Psoas muscle (tissue), 8 donors: Measurements from ENCODE around the gene SLC39A1. TPM values are rescaled to one million over a fixed set of nuclear protein-coding genes. Genes with fewer than 3 reads are reported as not detected.

Experiments used
- ATAC-seq, 4 donors: fragments of 200-7000 bp; cut with Tn5 transposase; one replicate each; pipeline ENCODE4 v1.9.1; 2020; ENCODE audit warnings: moderate library complexity in 3 of 4, mild to moderate bottlenecking in 2 of 4
- DNase-seq, 2 donors: peaks; one replicate each; pipeline ENCODE4 v3.0.0-alpha.2; 2020
- H3K27ac ChIP-seq: fragments of 200-600 bp; one replicate; pipeline ENCODE4 v1.8.0; 2022
- H3K27me3 ChIP-seq, 3 donors: fragments of 200-600 bp in 1 of 3; one replicate each; pipeline versions ENCODE4 v1.6.1 to v1.8.0; 2013 to 2022; ENCODE audit warnings: low read length in 2 of 3, mild to moderate bottlenecking in 2 of 3, moderate library complexity in 1 of 3; ENCODE audit not compliant: insufficient read depth in 3 of 3
- H3K36me3 ChIP-seq, 2 donors: fragments of 200-600 bp in 1 of 2; one replicate each; pipeline versions ENCODE4 v1.6.1 to v1.8.0; 2013 to 2022; ENCODE audit warnings: low read depth in 1 of 2, mild to moderate bottlenecking in 1 of 2, moderate library complexity in 1 of 2; ENCODE audit not compliant: insufficient read depth in 1 of 2
- H3K4me1 ChIP-seq: fragments of 200-600 bp; one replicate; pipeline ENCODE4 v1.8.0; 2022
- H3K4me3 ChIP-seq: fragments of 200-600 bp; one replicate; pipeline ENCODE4 v1.8.0; 2022; ENCODE audit warnings: mild to moderate bottlenecking
- H3K9me3 ChIP-seq: fragments of 200-600 bp; one replicate; pipeline ENCODE4 v1.8.0; 2022
- CTCF ChIP-seq: fragments of 200-600 bp; IDR thresholded peaks from one replicate; pipeline ENCODE4 v1.8.0; 2022; ENCODE audit warnings: antibody characterized with exemption
- WGBS, 3 donors: extraction: QIAGEN DNeasy Blood & Tissue Kit; methylation state at CpG; one replicate each; pipeline versions ENCODE4 v1.1.6 to v1.1.7; 2013; 5-methylcytosine and 5-hydroxymethylcytosine counted together
- intact Hi-C, 2 donors: fragments of 100-400 bp; cut with DNase I; formaldehyde crosslinking; loops; one replicate each; pipeline versions ENCODE4 v1.11.0 to v1.14.2; 2022
- polyA plus RNA-seq, 3 donors: library from polyadenylated mRNA; stranded (reverse); fragments of 200-250 nt; gene quantifications; one replicate each; pipeline ENCODE4 v1.2.3, GENCODE V29; 2013
- total RNA-seq, 4 donors: library from RNA; stranded (reverse); fragmentation: NEBNext Ultra II Directional in 2 of 4; extraction: Animal tissue kit (Norgen Biotek cat#: 25700) in 2 of 4; gene quantifications; one replicate each; pipeline versions ENCODE4 v1.2.1 to v1.2.4, GENCODE V29; 2021 to 2023
- donor health status: healthy with polysubstance abuse.
- donor health status: DM: no; HTN: no; CAD: no; lungs with moderate emphysema.
- donor health status: Bipolar disorder and iron deficiency.
- donor health status: healthy.
- donor health status: DM: yes; HTN: yes; CAD: no.
- donor health status: DM: no; HTN: no; CAD: no.
- donor health status: DM: no; HTN: no; CAD: no.
- donor health status: DM: yes; HTN: yes; CAD: no.

The SLC39A1 gene
- total and polyA plus RNA-seq, 7 donors: 21.9 to 85.3 (median 46.7) TPM

GRCh38 chr1:153954826-153955225, 8.5 kb downstream of the SLC39A1 start:
- intact Hi-C loops: no loop called here
- Histone ChIP-seq H3K9me3 (no peaks in the 10 kb centered on the region), H3K27ac (no peak overlapping the region), H3K36me3 (peaks cover 11 to 57% of the 10 kb centered on the region in 2 donors), H3K4me1 (peaks cover 16% of the 10 kb centered on the region), H3K27me3 (no peaks in the 10 kb centered on the region), H3K4me3 (no peak overlapping the region)
- no peak for TF ChIP-seq CTCF
- no peak for DNase-seq
- 88 to 92% (median 92%) methylated on average over 10 of the region's 10 CpGs for WGBS, 3 donors
- ATAC-seq: no peak

- no peak overlapping the region for H3K27ac ChIP-seq
- no peaks in the 10 kb centered on the region for H3K27me3 ChIP-seq
- TF ChIP-seq CTCF: no peak
- no peaks in the 10 kb centered on the region for H3K9me3 ChIP-seq
- 60 to 79% (median 63%) methylated on average over 4 of the region's 4 CpGs for WGBS, 3 donors
- no peak overlapping the region for H3K4me3 ChIP-seq
- intact Hi-C loops: no loop called here
- DNase-seq (no peak), ATAC-seq (no peak)
- peaks cover 13 to 60% of the 10 kb centered on the region in 2 donors for H3K36me3 ChIP-seq
- H3K4me1 ChIP-seq: peaks cover 16% of the 10 kb centered on the region
Measured at GRCh38 chr1:153953859-153954365, 9.4 kb downstream of the SLC39A1 start.

- peaks cover 13 to 78% of the 10 kb centered on the region in 2 donors for H3K36me3 ChIP-seq
- TF ChIP-seq CTCF: no peak
- H3K4me3 ChIP-seq: no peak overlapping the region
- no peaks in the 10 kb centered on the region for H3K27me3 ChIP-seq
- intact Hi-C loops: no loop called here
- WGBS, 3 donors: 77 to 91% (median 89%) methylated on average over 2 of the region's 2 CpGs
- H3K4me1 ChIP-seq: peaks cover 13% of the 10 kb centered on the region
- DNase-seq (no peak), ATAC-seq (no peak)
- H3K9me3 ChIP-seq: no peaks in the 10 kb centered on the region
- H3K27ac ChIP-seq: no peak overlapping the region
Measured at GRCh38 chr1:153951801-153952200, 11.5 kb downstream of the SLC39A1 start.

DNA sequence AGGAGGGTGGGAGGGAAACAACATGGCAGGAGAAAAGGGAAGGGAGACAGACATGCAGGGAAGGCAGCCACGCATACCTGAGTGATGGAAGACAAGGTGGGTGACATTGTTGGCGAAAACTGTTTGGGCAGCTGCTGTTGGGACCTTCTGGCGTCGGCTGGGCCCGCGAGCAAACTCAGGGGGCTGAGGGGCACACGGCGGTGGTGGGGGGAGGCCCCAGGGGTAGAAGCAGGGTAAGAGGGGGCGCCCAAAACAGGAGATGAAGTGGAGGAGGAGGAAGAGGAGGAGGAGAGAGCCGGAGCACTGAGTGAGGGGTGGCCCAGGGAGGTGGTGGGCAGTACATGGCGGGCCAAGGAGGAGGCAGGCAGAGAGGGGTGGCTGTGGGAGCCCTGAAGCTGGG, 12.2 kb downstream of the SLC39A1 start:
- WGBS, 3 donors: 92 to 96% (median 93%) methylated on average over 11 of the region's 11 CpGs
- ATAC-seq (no peak), DNase-seq (no peak)
- peaks cover 13 to 78% of the 10 kb centered on the region in 2 donors for H3K36me3 ChIP-seq
- no peak overlapping the region for H3K27ac ChIP-seq
- no peaks in the 10 kb centered on the region for H3K27me3 ChIP-seq
- no peaks in the 10 kb centered on the region for H3K9me3 ChIP-seq
- intact Hi-C loops: no loop called here
- peaks cover 9% of the 10 kb centered on the region for H3K4me1 ChIP-seq
- H3K4me3 ChIP-seq: no peak overlapping the region
- TF ChIP-seq CTCF: no peak
